HEK293T (cell line): ENCODE measurements around the gene CD47.

Source experiments
- CTCF ChIA-PET: fragments of 350-600 bp; formaldehyde crosslinking; extraction: SDS; loops from one replicate; lab custom pipeline; 2021; ENCODE audit warnings: antibody characterized with exemption, inconsistent platforms; lab: Yijun Ruan, JAX
- POLR2A ChIA-PET: fragments of 350-600 bp; formaldehyde crosslinking; extraction: SDS; loops from one replicate; lab custom pipeline; 2020; ENCODE audit warnings: antibody characterized with exemption, inconsistent platforms; lab: Yijun Ruan, JAX
- DNase-seq: peaks from one replicate; pipeline ENCODE4 v3.0.0; 2012; ENCODE audit warnings: mixed read lengths; ENCODE audit errors: extremely low spot score
- ARNT ChIP-seq: fragments of 450-650 bp; IDR thresholded peaks from 2 replicates; pipeline ENCODE4 v1.6.1; 2017; ENCODE audit warnings: mild to moderate bottlenecking
- BHLHE40 ChIP-seq: fragments of 450-650 bp; IDR thresholded peaks from 2 replicates; pipeline ENCODE4 v1.6.1; 2016; ENCODE audit warnings: mild to moderate bottlenecking, moderate library complexity, borderline replicate concordance
- CTBP1 ChIP-seq: fragments of 450-650 bp; IDR thresholded peaks from 2 replicates; pipeline ENCODE4 v1.6.1; 2016; ENCODE audit warnings: borderline replicate concordance
- ELF4 ChIP-seq: fragments of 450-650 bp; IDR thresholded peaks from 2 replicates; pipeline ENCODE4 v1.6.1; 2017; ENCODE audit warnings: antibody characterized with exemption
- FOXA1 ChIP-seq: fragments of 450-650 bp; IDR thresholded peaks from 2 replicates; pipeline ENCODE4 v1.6.1; 2016; ENCODE audit warnings: mild to moderate bottlenecking
- FOXK2 ChIP-seq: fragments of 450-650 bp; IDR thresholded peaks from 2 replicates; pipeline ENCODE4 v1.6.1; 2016; ENCODE audit warnings: mild to moderate bottlenecking
- FOXM1 ChIP-seq: fragments of 450-650 bp; IDR thresholded peaks from 2 replicates; pipeline ENCODE4 v1.6.1; 2017; ENCODE audit warnings: mild to moderate bottlenecking, borderline replicate concordance
- HDGF ChIP-seq: fragments of 450-650 bp; IDR thresholded peaks from 2 replicates; pipeline ENCODE4 v1.6.1; 2017; ENCODE audit warnings: antibody characterized with exemption, borderline replicate concordance
- L3MBTL2 ChIP-seq: fragments of 450-650 bp; conservative IDR thresholded peaks from 2 replicates; pipeline ENCODE4 v1.6.1; 2016; ENCODE audit warnings: mild to moderate bottlenecking
- LEF1 ChIP-seq: fragments of 450-650 bp; IDR thresholded peaks from 2 replicates; pipeline ENCODE4 v1.6.1; 2017; ENCODE audit warnings: mild to moderate bottlenecking, borderline replicate concordance
- NFRKB ChIP-seq: fragments of 450-650 bp; IDR thresholded peaks from 2 replicates; pipeline ENCODE4 v1.6.1; 2016; ENCODE audit warnings: mild to moderate bottlenecking, moderate library complexity
- PKNOX1 ChIP-seq: fragments of 450-650 bp; IDR thresholded peaks from 2 replicates; pipeline ENCODE4 v1.6.1; 2016
- SP1 ChIP-seq: fragments of 450-650 bp; IDR thresholded peaks from 2 replicates; pipeline ENCODE4 v1.6.1; 2017
- SUZ12 ChIP-seq: fragments of 450-650 bp; IDR thresholded peaks from 2 replicates; pipeline ENCODE4 v1.6.1; 2016; ENCODE audit warnings: mild to moderate bottlenecking
- TARDBP ChIP-seq: fragments of 450-650 bp; IDR thresholded peaks from 2 replicates; pipeline ENCODE4 v1.6.1; 2016
- ZNF384 ChIP-seq: fragments of 450-650 bp; IDR thresholded peaks from 2 replicates; pipeline ENCODE4 v1.6.1; 2016

Gene CD47

GRCh38 chr3:108088146-108088545, 2.7 kb downstream of the CD47 start:
- ChIA-PET POLR2A (no interaction called here), CTCF (no interaction called here)
- DNase-seq = no peak
- TF ChIP-seq FOXM1 (no peak), ARNT (no peak)

DNA sequence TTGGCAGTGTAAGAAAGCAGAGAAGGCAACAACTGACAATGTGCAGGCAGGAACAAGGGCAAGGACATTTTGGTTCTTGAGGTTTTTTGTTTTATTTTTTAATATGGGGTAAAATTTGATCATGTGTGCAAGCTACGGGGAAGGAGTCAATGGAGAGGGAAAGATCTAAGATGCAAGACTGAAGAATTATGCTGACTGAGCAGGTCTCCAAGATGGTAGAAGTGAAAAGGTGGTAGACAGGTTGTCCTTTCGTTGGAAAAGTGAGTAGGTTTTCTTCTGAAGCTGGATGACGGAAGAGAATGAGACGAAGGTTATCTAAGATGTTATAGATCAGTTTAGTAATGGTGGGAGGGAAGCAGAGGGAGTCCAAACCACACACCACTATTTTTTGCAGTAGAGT, 4.2 kb downstream of the CD47 start:
- TF ChIP-seq ELF4 (no peak), FOXM1 (no peak), CTBP1 (no peak), FOXA1 (no peak), NFRKB (no peak), PKNOX1 (no peak), L3MBTL2 (no peak), BHLHE40 (no peak), FOXK2 (no peak)
- no peak for DNase-seq
- ChIA-PET POLR2A (no interaction called here), CTCF (no interaction called here)

DNA sequence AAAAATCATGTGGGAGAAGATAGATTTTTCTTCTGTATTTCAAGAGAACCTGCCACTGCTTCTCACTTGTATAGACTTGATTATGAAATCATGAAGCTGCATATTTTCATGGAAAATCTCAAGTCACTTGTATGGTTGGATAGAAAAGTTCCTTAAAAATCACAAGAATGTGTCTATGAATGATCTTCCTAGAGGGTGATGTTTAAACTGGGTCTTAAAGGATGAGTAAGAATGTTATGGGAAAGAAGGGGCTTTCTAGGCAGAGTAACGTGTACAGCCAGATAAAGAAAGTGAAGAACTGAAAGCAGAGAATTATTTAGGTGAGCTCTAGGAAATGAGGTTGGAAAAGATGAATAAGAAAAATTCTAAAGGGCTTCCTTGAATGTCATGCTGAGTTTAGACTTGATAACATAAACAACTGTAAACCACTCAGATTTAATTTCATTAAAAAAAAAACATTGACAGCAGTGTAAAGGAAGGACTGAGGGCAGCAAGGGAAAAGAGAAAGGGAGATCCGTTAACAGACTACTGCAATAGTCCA, 5.0 kb downstream of the CD47 start:
- ChIA-PET POLR2A (no interaction called here), CTCF (no interaction called here)
- no peak for DNase-seq
- TF ChIP-seq ZNF384 (no peak), SP1 (no peak), BHLHE40 (no peak), FOXA1 (no peak), HDGF (no peak)

- ChIA-PET CTCF (no interaction called here), POLR2A (no interaction called here)
- no peak for TF ChIP-seq FOXK2
- no peak for TF ChIP-seq HDGF
- no peak for TF ChIP-seq NFRKB
- TF ChIP-seq FOXM1 = no peak
- no peak for TF ChIP-seq ZNF384
- TF ChIP-seq CTBP1 = no peak
- no peak for TF ChIP-seq SUZ12
- no peak for TF ChIP-seq FOXA1
- TF ChIP-seq LEF1 = no peak
- TF ChIP-seq TARDBP = no peak
- TF ChIP-seq BHLHE40 = no peak
- TF ChIP-seq ARNT = no peak
- no peak for TF ChIP-seq ELF4
- no peak for TF ChIP-seq SP1
- TF ChIP-seq PKNOX1 = no peak
- no peak for TF ChIP-seq L3MBTL2
- no peak for DNase-seq
Measured at GRCh38 chr3:108085370-108085769, 5.5 kb downstream of the CD47 start.

GRCh38 chr3:108079877-108080276, 11.0 kb downstream of the CD47 start:
- no peak for TF ChIP-seq CTBP1
- TF ChIP-seq TARDBP = no peak
- TF ChIP-seq SP1 = no peak
- no peak for TF ChIP-seq NFRKB
- TF ChIP-seq BHLHE40 = no peak
- no peak for TF ChIP-seq ARNT
- TF ChIP-seq LEF1 = no peak
- no peak for TF ChIP-seq ELF4
- no peak for TF ChIP-seq PKNOX1
- TF ChIP-seq FOXK2 = no peak
- no peak for TF ChIP-seq FOXM1
- TF ChIP-seq ZNF384 = no peak
- no peak for TF ChIP-seq FOXA1
- ChIA-PET CTCF (no interaction called here), POLR2A (no interaction called here)
- no peak for DNase-seq

- ChIA-PET CTCF (no interaction called here), POLR2A (no interaction called here)
- no peak for DNase-seq
- no peak for TF ChIP-seq ELF4
Measured at GRCh38 chr3:108079043-108079442, 11.8 kb downstream of the CD47 start.

- DNase-seq = no peak
- ChIA-PET CTCF (no interaction called here), POLR2A (no interaction called here)
- TF ChIP-seq LEF1 (no peak), ELF4 (no peak)
Measured at GRCh38 chr3:108076564-108076963, 14.3 kb downstream of the CD47 start.

GRCh38 chr3:108073764-108074431, 16.9 kb downstream of the CD47 start:
- no peak for TF ChIP-seq TARDBP
- no peak for TF ChIP-seq L3MBTL2
- no peak for TF ChIP-seq SP1
- no peak for TF ChIP-seq PKNOX1
- no peak for TF ChIP-seq ZNF384
- no peak for TF ChIP-seq FOXK2
- TF ChIP-seq ELF4 = no peak
- no peak for DNase-seq
- CTCF ChIA-PET = no interaction called here
- POLR2A ChIA-PET = no interaction called here
